GM12872 (cell line): ENCODE measurements around the gene ENDOU.

Experiments used
- CTCF ChIP-seq: IDR thresholded peaks from 3 replicates; pipeline ENCODE4 v1.5.1; 2011; ENCODE audit warnings: low read depth, mild to moderate bottlenecking, low read length, moderate library complexity; ENCODE audit not compliant: insufficient read depth

The ENDOU gene

DNA sequence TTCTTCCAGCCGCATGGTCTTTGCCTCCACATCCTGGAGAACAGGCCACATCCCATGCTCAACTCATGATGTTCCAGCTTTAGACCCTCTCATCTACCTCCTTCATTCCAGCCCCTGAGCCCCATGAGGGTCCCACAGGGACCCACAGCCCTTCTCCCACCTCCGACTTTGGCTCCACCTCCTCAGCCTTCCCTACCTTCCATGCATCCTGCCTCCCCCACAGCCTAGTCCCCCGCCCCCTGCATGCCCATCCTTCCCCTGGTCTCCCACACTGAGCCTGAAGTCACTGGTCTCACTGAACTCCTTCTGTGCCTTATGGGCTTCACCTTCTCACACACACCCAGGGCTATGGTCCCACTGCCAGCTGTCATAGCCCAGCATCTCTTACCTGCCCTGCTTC is 23.6 kb upstream of the ENDOU start:
- TF ChIP-seq CTCF: no peak

- TF ChIP-seq CTCF: no peak
These were observed 23.2 kb upstream of the ENDOU start for GRCh38 chr12:47748507-47748828.

GRCh38 chr12:47747596-47748506 is 22.6 kb upstream of the ENDOU start:
- TF ChIP-seq CTCF: no peak

GRCh38 chr12:47747126-47747525 is 21.8 kb upstream of the ENDOU start:
- no peak for TF ChIP-seq CTCF

DNA sequence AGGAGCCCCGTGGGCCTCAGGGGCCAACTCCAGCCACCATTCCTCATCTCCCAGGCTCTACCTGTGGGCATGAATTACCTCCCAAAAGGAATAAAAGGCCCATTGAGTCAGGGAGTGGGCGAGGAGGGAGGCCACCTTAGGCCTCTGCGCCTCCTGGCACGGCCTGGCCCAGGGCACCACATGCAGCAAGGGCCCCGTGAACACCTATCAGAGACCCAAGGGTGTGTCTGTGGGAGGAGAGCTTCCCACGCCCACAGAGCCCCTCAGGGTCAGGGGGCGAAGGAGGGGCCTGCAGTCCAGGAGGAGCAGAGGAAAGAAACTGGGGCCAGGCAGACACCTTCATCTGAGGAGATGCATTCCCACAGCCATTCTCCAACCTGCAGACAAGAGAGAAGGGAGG is 21.2 kb upstream of the ENDOU start:
- TF ChIP-seq CTCF: no peak

GRCh38 chr12:47746073-47746472 is 20.8 kb upstream of the ENDOU start:
- no peak for TF ChIP-seq CTCF

GRCh38 chr12:47745485-47746041 is 20.3 kb upstream of the ENDOU start:
- TF ChIP-seq CTCF: no peak
